Kidney epithelial cell (primary cell): ENCODE measurements around the gene CARTPT. TPM values are rescaled to one million over a fixed set of nuclear protein-coding genes. Genes with fewer than 3 reads are reported as not detected.
A peak's percentile ranks its signal among the peaks of the same experiment; 100 is the strongest.

Experiments
- DNase-seq: peaks from one replicate; pipeline ENCODE4 v3.0.0-alpha.2; 2010; ENCODE audit warnings: low read depth
- H3K27me3 ChIP-seq: 2 replicates; pipeline ENCODE4 v1.6.0; 2011; ENCODE audit warnings: low read length; ENCODE audit not compliant: control insufficient read depth, insufficient read depth
- H3K36me3 ChIP-seq: 2 replicates; pipeline ENCODE4 v1.5.1; 2011; ENCODE audit warnings: low read length; ENCODE audit not compliant: control insufficient read depth, insufficient read depth
- H3K4me3 ChIP-seq: 2 replicates; pipeline ENCODE4 v1.5.1; 2011; ENCODE audit warnings: low read depth, mild to moderate bottlenecking, control low read depth, low read length
- CTCF ChIP-seq: IDR thresholded peaks from 2 replicates; pipeline ENCODE4 v1.5.1; 2011; ENCODE audit warnings: mild to moderate bottlenecking, moderate library complexity, low read length, control low read depth, inconsistent platforms; ENCODE audit not compliant: insufficient read depth, poor library complexity, severe bottlenecking
- total RNA-seq: library from RNA; depleted of rRNA; stranded (reverse); fragments of >200 nt; gene quantifications from 2 replicates; pipeline ENCODE4 v1.2.3, GENCODE V29; 2015

CARTPT gene
- total RNA-seq, 1 donor from 2014 or later: not detected

GRCh38 chr5:71748360-71748759 lies 29.3 kb downstream of the CARTPT start:
- no peak for DNase-seq
- peaks cover 3% of the 10 kb centered on the region for H3K27me3 ChIP-seq
- H3K4me3 ChIP-seq: no peak overlapping the region
- H3K36me3 ChIP-seq: no peaks in the 10 kb centered on the region
- TF ChIP-seq CTCF: no peak

- DNase-seq: no peak
- no peak overlapping the region for H3K4me3 ChIP-seq
- no peaks in the 10 kb centered on the region for H3K36me3 ChIP-seq
- H3K27me3 ChIP-seq: no peaks in the 10 kb centered on the region
- TF ChIP-seq CTCF: no peak
These were observed 32.3 kb downstream of the CARTPT start for GRCh38 chr5:71751422-71751821.

- no peak overlapping the region for H3K4me3 ChIP-seq
These were observed 33.5 kb downstream of the CARTPT start for GRCh38 chr5:71752441-71753190.

GRCh38 chr5:71757590-71758543 lies 38.8 kb downstream of the CARTPT start:
- Histone ChIP-seq H3K36me3 (no peaks in the 10 kb centered on the region), H3K27me3 (no peaks in the 10 kb centered on the region), H3K4me3 (no peak overlapping the region)
- peak; percentile 77 for TF ChIP-seq CTCF
- no peak for DNase-seq

More at GRCh38 chr5:71752441-71753190, 33.5 kb downstream of the CARTPT start:
- no peak for TF ChIP-seq CTCF
- Histone ChIP-seq H3K36me3 (no peaks in the 10 kb centered on the region), H3K27me3 (no peaks in the 10 kb centered on the region)
- no peak for DNase-seq

- H3K4me3 ChIP-seq: no peak overlapping the region
- no peaks in the 10 kb centered on the region for H3K27me3 ChIP-seq
- no peak for DNase-seq
- no peaks in the 10 kb centered on the region for H3K36me3 ChIP-seq
- no peak for TF ChIP-seq CTCF
These were observed 43.8 kb downstream of the CARTPT start for GRCh38 chr5:71762826-71763225.
